ENCODE data around the gene CCDC68. TPM values are rescaled to one million over a fixed set of nuclear protein-coding genes. Genes with fewer than 3 reads are reported as not detected.
A peak's percentile ranks its signal among the peaks of the same experiment; 100 is the strongest.

Gene CCDC68
- total and polyA plus RNA-seq, 2 of the 13 experiments (the other 11 are each of a cell fraction or from before 2014, with no cell fraction given), result 4.6 to 13.3 TPM

GRCh38 chr18:54946149-54946581, 13.1 kb downstream of the CCDC68 start (continued):
- TF ChIP-seq ARID5B (CRISPR knock-in tag; IDR thresholded peaks at IDR 0.05), result peak; percentile 99
- TF ChIP-seq TARDBP (CRISPR knock-in tag; IDR thresholded peaks at IDR 0.05), result peak; percentile 96
- TF ChIP-seq TGIF2 (CRISPR knock-in tag; IDR thresholded peaks at IDR 0.05), result no peak
- no peak for TF ChIP-seq BRD4 (CRISPR knock-in tag; IDR thresholded peaks at IDR 0.05)
- TF ChIP-seq MAF1 (CRISPR knock-in tag; IDR thresholded peaks at IDR 0.05; ENCODE audit: borderline replicate concordance), result no peak
- no peak for TF ChIP-seq BATF2 (CRISPR knock-in tag; IDR thresholded peaks at IDR 0.05)
- TF ChIP-seq KMT2A (CRISPR knock-in tag; IDR thresholded peaks at IDR 0.05), result no peak
- no peak for TF ChIP-seq PCBP1 (IDR thresholded peaks at IDR 0.05; ENCODE audit: borderline replicate concordance, low read depth, low read length)
- TF ChIP-seq ZNF33B (CRISPR knock-in tag; IDR thresholded peaks at IDR 0.05), result no peak
- TF ChIP-seq CEBPZ (IDR thresholded peaks at IDR 0.05; ENCODE audit: low read length), result no peak
- TF ChIP-seq ZNF318 (CRISPR knock-in tag; IDR thresholded peaks at IDR 0.05), result no peak
- TF ChIP-seq ELK4 (CRISPR knock-in tag; IDR thresholded peaks at IDR 0.05; ENCODE audit: borderline replicate concordance), result no peak

All from HepG2 (cell line).